Skeletal muscle tissue (tissue), 4 donors: ENCODE measurements around the gene TMEM135. TPM values are rescaled to one million over a fixed set of nuclear protein-coding genes. Genes with fewer than 3 reads are reported as not detected.
"Not testable (repeated sequence)": the region's sequence is repeated elsewhere in the genome, so short reads cannot be mapped to it uniquely, and the experiment has no call there.

ENCODE experiments used
- H3K27ac ChIP-seq: one replicate; pipeline ENCODE4 v1.7.0; 2013; ENCODE audit warnings: mild to moderate bottlenecking, low read depth, low read length, inconsistent platforms
- H3K27me3 ChIP-seq, 3 donors: one replicate each; pipeline ENCODE4 v1.7.0; 2013; ENCODE audit warnings: low read length in 3 of 3; ENCODE audit not compliant: control insufficient read depth in 3 of 3, insufficient read depth in 3 of 3
- H3K36me3 ChIP-seq, 3 donors: one replicate each; pipeline ENCODE4 v1.7.0; 2013; ENCODE audit warnings: low read length in 3 of 3; ENCODE audit not compliant: control insufficient read depth in 3 of 3, insufficient read depth in 3 of 3
- H3K4me1 ChIP-seq, 3 donors: one replicate each; pipeline ENCODE4 v1.7.0; 2013; ENCODE audit warnings: low read length in 3 of 3, mild to moderate bottlenecking in 3 of 3; ENCODE audit not compliant: control insufficient read depth in 3 of 3, insufficient read depth in 3 of 3
- H3K4me3 ChIP-seq, 3 donors: one replicate each; pipeline ENCODE4 v1.7.0; 2013; ENCODE audit warnings: low read length in 3 of 3
- H3K9ac ChIP-seq, 3 donors: one replicate each; pipeline ENCODE4 v1.7.0; 2013; ENCODE audit warnings: low read length in 3 of 3, mild to moderate bottlenecking in 3 of 3, moderate library complexity in 2 of 3, low read depth in 1 of 3
- H3K9me3 ChIP-seq, 3 donors: one replicate each; pipeline ENCODE4 v1.7.0; 2013; ENCODE audit warnings: low read length in 3 of 3; ENCODE audit not compliant: control insufficient read depth in 3 of 3
- total RNA-seq: library from RNA; depleted of rRNA; stranded (reverse); fragments of >200 nt; gene quantifications from one replicate; pipeline ENCODE4 v1.2.3, GENCODE V29; 2014
- donor health status: Osteomylitis.

TMEM135 gene
- total RNA-seq, 1 donor from 2014 or later, result 35.5 TPM

DNA sequence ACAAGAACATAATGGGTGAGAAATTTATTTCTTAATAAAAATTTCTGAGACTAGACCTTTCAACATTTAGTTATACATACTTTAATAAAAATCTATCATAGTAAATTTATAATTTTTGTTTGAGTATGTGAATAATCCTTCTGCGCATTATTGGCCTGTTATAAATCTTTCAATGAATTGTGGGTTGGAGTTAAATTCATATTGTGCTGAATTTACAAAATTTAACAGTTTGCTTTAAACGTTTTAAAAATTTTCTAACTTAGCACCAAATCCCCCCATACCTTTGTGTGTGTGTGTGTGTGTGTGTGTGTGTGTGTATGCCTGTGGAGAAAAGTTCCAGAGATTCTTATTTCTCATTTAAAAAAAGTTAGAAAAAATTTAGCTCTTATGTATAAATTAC, 111.0 kb downstream of the TMEM135 start:
- Histone ChIP-seq H3K4me1 (no peaks in the 10 kb centered on the region), H3K27ac (no peak overlapping the region)

GRCh38 chr11:87149782-87150181, 112.0 kb downstream of the TMEM135 start:
- H3K4me1 ChIP-seq, H3K9ac ChIP-seq, H3K36me3 ChIP-seq, H3K27ac ChIP-seq, H3K9me3 ChIP-seq, H3K27me3 ChIP-seq, H3K4me3 ChIP-seq: not testable (repeated sequence)

More for the DNA sequence above, 111.0 kb downstream of the TMEM135 start:
- Histone ChIP-seq H3K4me3 (no peak overlapping the region), H3K36me3 (no peaks in the 10 kb centered on the region), H3K9me3 (peaks cover 0 to 2% (median 0%) of the 10 kb centered on the region in 3 donors), H3K27me3 (no peaks in the 10 kb centered on the region), H3K9ac (no peak overlapping the region)

DNA sequence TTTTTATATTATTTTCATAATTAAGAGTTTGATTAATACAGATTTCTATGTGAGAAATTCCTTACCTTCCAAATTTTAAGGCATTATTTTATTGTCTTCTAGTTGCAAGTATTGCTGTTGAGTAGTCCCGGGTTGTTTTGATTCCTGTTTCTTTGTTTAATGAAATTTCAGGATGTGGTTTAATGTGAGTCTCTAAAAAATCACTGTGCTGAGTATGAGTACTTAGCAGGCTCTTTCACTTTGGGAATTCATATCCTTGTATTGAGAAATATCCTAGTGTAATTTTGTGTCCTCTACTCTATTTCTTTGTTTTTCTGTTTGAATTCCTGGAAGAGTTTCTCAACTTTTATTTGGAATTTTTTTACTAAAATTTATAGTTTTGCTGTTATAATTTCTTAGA, 113.2 kb downstream of the TMEM135 start:
- Histone ChIP-seq H3K4me1 (no peaks in the 10 kb centered on the region), H3K9me3 (peaks cover 0 to 2% (median 0%) of the 10 kb centered on the region in 3 donors), H3K36me3 (no peaks in the 10 kb centered on the region), H3K4me3 (no peak overlapping the region), H3K27ac (no peak overlapping the region), H3K27me3 (no peaks in the 10 kb centered on the region), H3K9ac (no peak overlapping the region)

- Histone ChIP-seq H3K36me3 (no peaks in the 10 kb centered on the region), H3K4me3 (no peak overlapping the region), H3K4me1 (no peaks in the 10 kb centered on the region), H3K9ac (no peak overlapping the region), H3K27me3 (no peaks in the 10 kb centered on the region), H3K27ac (no peak overlapping the region), H3K9me3 (peaks cover 0 to 2% (median 0%) of the 10 kb centered on the region in 3 donors)
Observed at GRCh38 chr11:87154246-87154645, 116.5 kb downstream of the TMEM135 start.

DNA sequence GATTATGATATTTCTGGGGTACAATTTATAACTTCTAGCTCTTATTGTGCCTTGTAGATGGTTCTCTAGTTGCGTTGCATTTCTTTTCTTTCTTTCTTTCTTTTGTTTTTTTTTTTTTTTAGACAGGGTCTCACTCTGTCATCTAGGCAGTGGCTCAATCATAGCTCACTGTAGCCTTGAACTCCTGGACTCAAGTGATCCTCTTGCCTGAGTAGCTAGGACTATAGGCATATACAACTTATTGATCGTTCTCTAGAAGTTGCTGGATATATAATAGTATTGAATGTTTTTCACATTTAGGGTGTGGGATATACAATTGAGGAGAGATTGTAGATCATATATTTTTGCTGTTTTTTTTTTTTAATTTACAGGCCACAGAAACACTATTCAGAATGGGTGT, 119.2 kb downstream of the TMEM135 start:
- H3K36me3 ChIP-seq, result no peaks in the 10 kb centered on the region
- H3K27ac ChIP-seq, result no peak overlapping the region

DNA sequence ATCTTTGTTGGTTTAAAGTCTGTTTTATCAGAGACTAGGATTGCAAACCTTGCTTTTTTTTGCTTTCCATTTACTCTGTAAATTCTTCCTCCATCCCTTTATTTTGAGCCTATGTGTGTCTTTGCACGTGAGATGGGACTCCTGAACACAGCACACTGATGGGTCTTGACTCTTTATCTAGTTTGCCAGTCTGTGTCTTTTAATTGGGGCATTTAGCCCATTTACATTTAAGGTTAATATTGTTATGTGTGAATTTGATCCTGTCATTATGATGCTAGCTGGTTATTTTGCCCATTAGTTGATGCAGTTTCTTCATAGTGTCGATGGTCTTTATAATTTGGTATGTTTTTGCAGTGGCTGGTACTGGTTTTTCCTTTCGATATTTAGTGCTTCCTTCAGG, 131.3 kb downstream of the TMEM135 start:
- H3K9ac ChIP-seq, H3K36me3 ChIP-seq, H3K27me3 ChIP-seq, H3K4me1 ChIP-seq, H3K4me3 ChIP-seq, H3K9me3 ChIP-seq, H3K27ac ChIP-seq: not testable (repeated sequence)

More for the DNA sequence above, 119.2 kb downstream of the TMEM135 start:
- Histone ChIP-seq H3K4me1 (no peaks in the 10 kb centered on the region), H3K27me3 (no peaks in the 10 kb centered on the region), H3K9ac (no peak overlapping the region), H3K4me3 (no peak overlapping the region), H3K9me3 (no peaks in the 10 kb centered on the region)

DNA sequence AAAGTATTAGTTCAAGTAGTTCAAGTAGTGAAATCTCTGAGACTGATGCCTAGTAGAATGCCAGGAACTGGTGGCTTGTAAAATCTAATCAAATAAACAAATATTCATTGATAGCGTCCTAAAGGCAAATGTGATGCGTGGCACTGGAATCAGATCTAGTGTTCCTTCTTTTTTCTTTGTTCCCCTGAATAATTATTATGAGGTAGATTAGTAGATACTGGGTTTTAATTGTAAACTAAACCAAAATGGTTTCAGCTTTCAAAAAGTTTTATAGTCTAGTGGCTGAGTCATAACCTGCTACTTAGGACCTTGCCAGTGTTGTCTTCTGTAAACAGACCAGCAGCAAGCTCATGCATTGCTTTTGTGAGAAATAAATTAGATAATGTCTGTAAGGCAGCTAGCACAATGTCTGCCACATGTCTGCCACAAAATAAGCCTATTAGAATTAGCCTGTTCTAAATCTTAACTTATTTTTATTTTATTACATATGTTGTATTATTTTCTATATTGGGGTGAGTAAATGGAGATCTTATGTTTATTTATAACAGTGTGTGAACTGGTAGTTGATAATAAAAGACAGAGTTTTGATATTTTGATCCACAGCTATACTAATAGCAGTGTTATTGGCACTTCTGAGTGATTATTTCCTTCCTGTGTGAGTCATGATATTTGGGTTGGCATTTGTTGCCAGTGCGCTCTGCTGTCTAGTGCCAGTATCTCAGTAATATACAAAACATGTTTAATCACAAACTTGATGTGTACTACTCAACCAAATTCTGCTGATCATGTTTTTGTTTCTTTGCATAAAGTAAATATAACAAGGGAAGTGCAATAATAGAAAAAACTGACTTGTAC, 135.7 kb downstream of the TMEM135 start:
- Histone ChIP-seq H3K27ac (no peak overlapping the region), H3K27me3 (no peaks in the 10 kb centered on the region), H3K4me1 (peaks cover 0 to 9% (median 2%) of the 10 kb centered on the region in 3 donors), H3K9ac (no peak overlapping the region), H3K4me3 (no peak overlapping the region), H3K9me3 (no peaks in the 10 kb centered on the region), H3K36me3 (peaks cover 0 to 2% (median 0%) of the 10 kb centered on the region in 3 donors)

DNA sequence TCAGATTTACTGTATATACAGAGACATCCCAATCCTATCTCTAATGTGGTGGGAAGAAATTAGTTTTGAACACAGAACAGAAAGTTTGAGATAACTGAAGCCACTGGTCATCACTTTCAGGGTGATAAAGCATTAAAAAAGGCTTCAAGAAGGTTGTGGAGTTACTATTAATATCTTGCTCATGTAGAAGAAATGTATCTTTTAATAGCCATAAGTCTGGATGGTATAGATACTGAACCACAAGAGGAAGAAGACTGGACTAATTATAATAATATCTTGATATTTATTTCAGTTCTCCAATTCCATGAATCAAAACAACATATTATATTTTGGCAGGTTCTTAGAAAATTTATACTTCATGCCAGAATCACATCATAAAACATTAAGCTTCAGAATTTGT, 137.1 kb downstream of the TMEM135 start:
- Histone ChIP-seq H3K27ac (no peak overlapping the region), H3K9ac (no peak overlapping the region), H3K9me3 (no peaks in the 10 kb centered on the region), H3K4me1 (peaks cover 0 to 9% (median 2%) of the 10 kb centered on the region in 3 donors), H3K36me3 (peaks cover 0 to 2% (median 0%) of the 10 kb centered on the region in 3 donors), H3K4me3 (no peak overlapping the region), H3K27me3 (no peaks in the 10 kb centered on the region)

- Histone ChIP-seq H3K36me3 (no peaks in the 10 kb centered on the region), H3K9ac (no peak overlapping the region), H3K9me3 (no peaks in the 10 kb centered on the region), H3K4me3 (no peak overlapping the region), H3K27me3 (no peaks in the 10 kb centered on the region), H3K27ac (no peak overlapping the region), H3K4me1 (peaks cover 0 to 9% (median 2%) of the 10 kb centered on the region in 3 donors)
Observed at GRCh38 chr11:87176044-87176443, 138.3 kb downstream of the TMEM135 start.

DNA sequence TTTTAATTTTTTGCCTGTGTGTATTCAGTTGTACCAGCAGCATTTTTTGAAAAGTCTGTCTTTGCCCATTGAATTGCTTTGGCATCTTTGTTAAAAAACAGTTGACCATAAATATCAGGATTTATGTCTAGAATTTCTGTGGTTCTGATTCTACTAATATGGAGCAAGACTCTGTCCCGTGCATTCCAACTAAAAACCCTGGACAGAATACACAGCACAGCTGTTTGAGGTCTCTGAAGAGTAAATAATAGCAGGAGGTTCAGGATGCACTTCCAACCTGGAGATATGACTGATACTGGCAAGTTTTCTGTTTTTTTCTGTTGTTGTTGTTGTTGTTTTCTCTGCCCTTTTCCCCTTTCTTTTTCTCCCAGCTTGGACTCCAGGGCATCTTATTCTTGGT, 141.9 kb downstream of the TMEM135 start:
- Histone ChIP-seq H3K36me3 (no peaks in the 10 kb centered on the region), H3K4me1 (peaks cover 0 to under 1% (median 0%) of the 10 kb centered on the region in 3 donors), H3K9me3 (no peaks in the 10 kb centered on the region), H3K27me3 (no peaks in the 10 kb centered on the region), H3K27ac (no peak overlapping the region), H3K4me3 (no peak overlapping the region), H3K9ac (no peak overlapping the region)
